HepG2 (cell line): ENCODE data around the gene SH2D2A. TPM values are rescaled to one million over a fixed set of nuclear protein-coding genes. Genes with fewer than 3 reads are reported as not detected.
A peak's percentile ranks its signal among the peaks of the same experiment; 100 is the strongest.

Source experiments
- CREM ChIP-seq, 2 experiments: sonication (generic) in 1 of 2; formaldehyde crosslinking in 1 of 2; IDR thresholded peaks; 2 replicates each; pipeline versions ENCODE4 v1.4.0 to v1.6.1; 2016 to 2020; ENCODE audit warnings: antibody characterized with exemption in 1 of 2, mild to moderate bottlenecking in 1 of 2, missing genetic modification reagents in 1 of 2
- HOXA3 ChIP-seq: sonication (generic); formaldehyde crosslinking; IDR thresholded peaks from 2 replicates; pipeline ENCODE4 v1.5.0; 2020; ENCODE audit warnings: missing genetic modification reagents
- NR2F6 ChIP-seq, 2 experiments: IDR thresholded peaks; 2 replicates each; pipeline ENCODE4 v1.6.1; 2016; ENCODE audit warnings: antibody characterized with exemption in 1 of 2, mild to moderate bottlenecking in 1 of 2
- ZMYM4 ChIP-seq: sonication (generic); formaldehyde crosslinking; IDR thresholded peaks from 2 replicates; pipeline ENCODE4 v1.8.1; 2023; ENCODE audit warnings: mild to moderate bottlenecking, missing genetic modification reagents
- polyA plus RNA-seq, 8 experiments: library from polyadenylated mRNA; depleted of rRNA in 3 of 8; stranded (reverse) in 7 of 8; unstranded in 1 of 8; fragments of >200 nt; fragmentation: Illumina TruSeq in 4 of 8; extraction: Trizol in 4 of 8; gene quantifications; 2 replicates each; pipeline versions ENCODE4 v1.2.1 to v1.2.3, GENCODE V29; 2011 to 2016; ENCODE audit warnings: low read depth in 4 of 8, missing spikeins in 1 of 8, mixed read lengths in 1 of 8; ENCODE audit not compliant: insufficient read depth in 1 of 8
- total RNA-seq, 5 experiments: library from RNA; depleted of rRNA; stranded (reverse); fragments of >200 nt; fragmentation: Illumina TruSeq; extraction: Trizol; gene quantifications; 2 replicates each; pipeline ENCODE4 v1.2.3, GENCODE V29; 2016; ENCODE audit warnings: low read depth in 1 of 5
- TF ChIP-seq, protein P1 (sequence below): sonication (generic); formaldehyde crosslinking; IDR thresholded peaks from 2 replicates; pipeline ENCODE4 v1.5.1; 2020; ENCODE audit warnings: mild to moderate bottlenecking, missing genetic modification reagents, moderate library complexity
- TF ChIP-seq, protein P2 (sequence below): sonication (generic); formaldehyde crosslinking; IDR thresholded peaks from 2 replicates; pipeline ENCODE4 v1.8.1; 2023; ENCODE audit warnings: mild to moderate bottlenecking, moderate library complexity, missing genetic modification reagents
- TF ChIP-seq, protein P3 (sequence below): IDR thresholded peaks from 2 replicates; pipeline ENCODE4 v1.6.1; 2016; ENCODE audit warnings: low read depth
- TF ChIP-seq, protein P4 (sequence below): sonication (generic); formaldehyde crosslinking; IDR thresholded peaks from 2 replicates; pipeline ENCODE4 v1.5.1; 2020; ENCODE audit warnings: missing genetic modification reagents, mild to moderate bottlenecking, borderline replicate concordance
- TF ChIP-seq, protein P5 (sequence below): sonication (generic); formaldehyde crosslinking; IDR thresholded peaks from 2 replicates; pipeline ENCODE4 v1.4.0; 2020; ENCODE audit warnings: missing genetic modification reagents, borderline replicate concordance
- TF ChIP-seq, protein P6 (sequence below): sonication (generic); formaldehyde crosslinking; IDR thresholded peaks from 2 replicates; pipeline ENCODE4 v1.4.0; 2020; ENCODE audit warnings: missing genetic modification reagents
- TF ChIP-seq, protein P7 (sequence below): sonication (generic); IDR thresholded peaks from 2 replicates; pipeline ENCODE4 v1.6.1; 2016; ENCODE audit warnings: low read depth, borderline replicate concordance

SH2D2A gene
- total and polyA plus RNA-seq, 2 of the 13 experiments (the other 11 are each of a cell fraction or from before 2014, with no cell fraction given) = 0.57 to 0.73 TPM

DNA sequence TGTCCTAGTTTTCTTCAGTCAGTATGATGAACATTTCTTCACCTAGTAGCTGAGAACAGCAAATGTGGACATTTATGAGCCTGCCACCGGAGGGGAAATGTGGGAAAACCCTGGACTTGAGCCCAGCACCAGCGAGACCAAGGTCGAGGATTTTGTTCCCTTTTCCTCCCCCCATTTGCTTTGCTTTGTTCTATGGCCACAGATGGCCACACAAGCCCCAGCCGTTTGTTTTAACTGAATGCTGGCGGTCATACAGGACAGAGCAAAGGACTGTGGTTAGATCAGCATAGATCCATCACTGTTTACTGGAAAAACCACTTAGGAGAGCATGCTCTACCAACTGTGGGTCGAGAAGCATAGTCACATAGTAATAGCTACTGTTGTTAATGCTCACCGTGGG is 20.9 kb downstream of the SH2D2A start (continued):
- TF ChIP-seq, protein P1, sequence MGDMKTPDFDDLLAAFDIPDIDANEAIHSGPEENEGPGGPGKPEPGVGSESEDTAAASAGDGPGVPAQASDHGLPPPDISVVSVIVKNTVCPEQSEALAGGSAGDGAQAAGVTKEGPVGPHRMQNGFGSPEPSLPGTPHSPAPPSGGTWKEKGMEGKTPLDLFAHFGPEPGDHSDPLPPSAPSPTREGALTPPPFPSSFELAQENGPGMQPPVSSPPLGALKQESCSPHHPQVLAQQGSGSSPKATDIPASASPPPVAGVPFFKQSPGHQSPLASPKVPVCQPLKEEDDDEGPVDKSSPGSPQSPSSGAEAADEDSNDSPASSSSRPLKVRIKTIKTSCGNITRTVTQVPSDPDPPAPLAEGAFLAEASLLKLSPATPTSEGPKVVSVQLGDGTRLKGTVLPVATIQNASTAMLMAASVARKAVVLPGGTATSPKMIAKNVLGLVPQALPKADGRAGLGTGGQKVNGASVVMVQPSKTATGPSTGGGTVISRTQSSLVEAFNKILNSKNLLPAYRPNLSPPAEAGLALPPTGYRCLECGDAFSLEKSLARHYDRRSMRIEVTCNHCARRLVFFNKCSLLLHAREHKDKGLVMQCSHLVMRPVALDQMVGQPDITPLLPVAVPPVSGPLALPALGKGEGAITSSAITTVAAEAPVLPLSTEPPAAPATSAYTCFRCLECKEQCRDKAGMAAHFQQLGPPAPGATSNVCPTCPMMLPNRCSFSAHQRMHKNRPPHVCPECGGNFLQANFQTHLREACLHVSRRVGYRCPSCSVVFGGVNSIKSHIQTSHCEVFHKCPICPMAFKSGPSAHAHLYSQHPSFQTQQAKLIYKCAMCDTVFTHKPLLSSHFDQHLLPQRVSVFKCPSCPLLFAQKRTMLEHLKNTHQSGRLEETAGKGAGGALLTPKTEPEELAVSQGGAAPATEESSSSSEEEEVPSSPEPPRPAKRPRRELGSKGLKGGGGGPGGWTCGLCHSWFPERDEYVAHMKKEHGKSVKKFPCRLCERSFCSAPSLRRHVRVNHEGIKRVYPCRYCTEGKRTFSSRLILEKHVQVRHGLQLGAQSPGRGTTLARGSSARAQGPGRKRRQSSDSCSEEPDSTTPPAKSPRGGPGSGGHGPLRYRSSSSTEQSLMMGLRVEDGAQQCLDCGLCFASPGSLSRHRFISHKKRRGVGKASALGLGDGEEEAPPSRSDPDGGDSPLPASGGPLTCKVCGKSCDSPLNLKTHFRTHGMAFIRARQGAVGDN = peak; percentile 26; the same call in 1 of the 2 replicates
- TF ChIP-seq, protein P2, sequence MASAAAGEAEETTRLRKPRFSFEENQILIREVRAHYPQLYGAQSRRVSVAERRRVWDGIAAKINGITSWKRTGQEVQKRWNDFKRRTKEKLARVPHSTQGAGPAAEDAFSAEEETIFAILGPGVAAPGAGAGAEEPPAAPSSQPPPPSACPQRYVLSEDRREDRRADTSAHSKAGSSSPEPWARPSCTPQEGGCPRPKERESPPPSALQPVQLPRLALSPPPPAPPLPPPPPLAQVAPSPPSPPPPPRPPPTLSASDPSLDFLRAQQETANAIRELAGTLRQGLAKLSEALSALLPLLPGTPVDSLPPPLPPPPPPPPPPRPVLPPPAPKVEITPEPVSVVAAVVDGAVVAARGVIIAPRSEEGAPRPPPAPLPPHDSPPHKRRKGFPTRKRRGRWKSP (CRISPR knock-in tag) = 0 out of 2 replicates have a peak, but pooled peaks have one; percentile 27
- TF ChIP-seq, protein P3, sequence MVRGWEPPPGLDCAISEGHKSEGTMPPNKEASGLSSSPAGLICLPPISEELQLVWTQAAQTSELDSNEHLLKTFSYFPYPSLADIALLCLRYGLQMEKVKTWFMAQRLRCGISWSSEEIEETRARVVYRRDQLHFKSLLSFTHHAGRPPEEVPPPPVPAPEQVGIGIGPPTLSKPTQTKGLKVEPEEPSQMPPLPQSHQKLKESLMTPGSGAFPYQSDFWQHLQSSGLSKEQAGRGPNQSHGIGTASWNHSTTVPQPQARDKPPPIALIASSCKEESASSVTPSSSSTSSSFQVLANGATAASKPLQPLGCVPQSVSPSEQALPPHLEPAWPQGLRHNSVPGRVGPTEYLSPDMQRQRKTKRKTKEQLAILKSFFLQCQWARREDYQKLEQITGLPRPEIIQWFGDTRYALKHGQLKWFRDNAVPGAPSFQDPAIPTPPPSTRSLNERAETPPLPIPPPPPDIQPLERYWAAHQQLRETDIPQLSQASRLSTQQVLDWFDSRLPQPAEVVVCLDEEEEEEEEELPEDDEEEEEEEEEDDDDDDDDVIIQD (CRISPR knock-in tag) = peak; percentile 54; the same call in 1 of the 2 replicates
- TF ChIP-seq CREM (IDR thresholded peaks at IDR 0.05) (peak; percentile 57; the same call in 1 of the 2 replicates), CREM (CRISPR knock-in tag; IDR thresholded peaks at IDR 0.05) (no peak), NR2F6 (IDR thresholded peaks at IDR 0.05) (peak; percentile 20; the same call in 1 of the 2 replicates), NR2F6 (CRISPR knock-in tag; IDR thresholded peaks at IDR 0.05) (peak; percentile 55; the same call in 1 of the 2 replicates), HOXA3 (peak; percentile 44; the same call in 1 of the 2 replicates), ZMYM4 (CRISPR knock-in tag) (peak; percentile 34; the same call in 1 of the 2 replicates)
- TF ChIP-seq, protein P4, sequence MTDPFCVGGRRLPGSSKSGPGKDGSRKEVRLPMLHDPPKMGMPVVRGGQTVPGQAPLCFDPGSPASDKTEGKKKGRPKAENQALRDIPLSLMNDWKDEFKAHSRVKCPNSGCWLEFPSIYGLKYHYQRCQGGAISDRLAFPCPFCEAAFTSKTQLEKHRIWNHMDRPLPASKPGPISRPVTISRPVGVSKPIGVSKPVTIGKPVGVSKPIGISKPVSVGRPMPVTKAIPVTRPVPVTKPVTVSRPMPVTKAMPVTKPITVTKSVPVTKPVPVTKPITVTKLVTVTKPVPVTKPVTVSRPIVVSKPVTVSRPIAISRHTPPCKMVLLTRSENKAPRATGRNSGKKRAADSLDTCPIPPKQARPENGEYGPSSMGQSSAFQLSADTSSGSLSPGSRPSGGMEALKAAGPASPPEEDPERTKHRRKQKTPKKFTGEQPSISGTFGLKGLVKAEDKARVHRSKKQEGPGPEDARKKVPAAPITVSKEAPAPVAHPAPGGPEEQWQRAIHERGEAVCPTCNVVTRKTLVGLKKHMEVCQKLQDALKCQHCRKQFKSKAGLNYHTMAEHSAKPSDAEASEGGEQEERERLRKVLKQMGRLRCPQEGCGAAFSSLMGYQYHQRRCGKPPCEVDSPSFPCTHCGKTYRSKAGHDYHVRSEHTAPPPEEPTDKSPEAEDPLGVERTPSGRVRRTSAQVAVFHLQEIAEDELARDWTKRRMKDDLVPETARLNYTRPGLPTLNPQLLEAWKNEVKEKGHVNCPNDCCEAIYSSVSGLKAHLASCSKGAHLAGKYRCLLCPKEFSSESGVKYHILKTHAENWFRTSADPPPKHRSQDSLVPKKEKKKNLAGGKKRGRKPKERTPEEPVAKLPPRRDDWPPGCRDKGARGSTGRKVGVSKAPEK = no peak
- TF ChIP-seq, protein P5, sequence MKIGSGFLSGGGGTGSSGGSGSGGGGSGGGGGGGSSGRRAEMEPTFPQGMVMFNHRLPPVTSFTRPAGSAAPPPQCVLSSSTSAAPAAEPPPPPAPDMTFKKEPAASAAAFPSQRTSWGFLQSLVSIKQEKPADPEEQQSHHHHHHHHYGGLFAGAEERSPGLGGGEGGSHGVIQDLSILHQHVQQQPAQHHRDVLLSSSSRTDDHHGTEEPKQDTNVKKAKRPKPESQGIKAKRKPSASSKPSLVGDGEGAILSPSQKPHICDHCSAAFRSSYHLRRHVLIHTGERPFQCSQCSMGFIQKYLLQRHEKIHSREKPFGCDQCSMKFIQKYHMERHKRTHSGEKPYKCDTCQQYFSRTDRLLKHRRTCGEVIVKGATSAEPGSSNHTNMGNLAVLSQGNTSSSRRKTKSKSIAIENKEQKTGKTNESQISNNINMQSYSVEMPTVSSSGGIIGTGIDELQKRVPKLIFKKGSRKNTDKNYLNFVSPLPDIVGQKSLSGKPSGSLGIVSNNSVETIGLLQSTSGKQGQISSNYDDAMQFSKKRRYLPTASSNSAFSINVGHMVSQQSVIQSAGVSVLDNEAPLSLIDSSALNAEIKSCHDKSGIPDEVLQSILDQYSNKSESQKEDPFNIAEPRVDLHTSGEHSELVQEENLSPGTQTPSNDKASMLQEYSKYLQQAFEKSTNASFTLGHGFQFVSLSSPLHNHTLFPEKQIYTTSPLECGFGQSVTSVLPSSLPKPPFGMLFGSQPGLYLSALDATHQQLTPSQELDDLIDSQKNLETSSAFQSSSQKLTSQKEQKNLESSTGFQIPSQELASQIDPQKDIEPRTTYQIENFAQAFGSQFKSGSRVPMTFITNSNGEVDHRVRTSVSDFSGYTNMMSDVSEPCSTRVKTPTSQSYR (CRISPR knock-in tag) = peak; percentile 79; the same call in 1 of the 2 replicates
- TF ChIP-seq, protein P6, sequence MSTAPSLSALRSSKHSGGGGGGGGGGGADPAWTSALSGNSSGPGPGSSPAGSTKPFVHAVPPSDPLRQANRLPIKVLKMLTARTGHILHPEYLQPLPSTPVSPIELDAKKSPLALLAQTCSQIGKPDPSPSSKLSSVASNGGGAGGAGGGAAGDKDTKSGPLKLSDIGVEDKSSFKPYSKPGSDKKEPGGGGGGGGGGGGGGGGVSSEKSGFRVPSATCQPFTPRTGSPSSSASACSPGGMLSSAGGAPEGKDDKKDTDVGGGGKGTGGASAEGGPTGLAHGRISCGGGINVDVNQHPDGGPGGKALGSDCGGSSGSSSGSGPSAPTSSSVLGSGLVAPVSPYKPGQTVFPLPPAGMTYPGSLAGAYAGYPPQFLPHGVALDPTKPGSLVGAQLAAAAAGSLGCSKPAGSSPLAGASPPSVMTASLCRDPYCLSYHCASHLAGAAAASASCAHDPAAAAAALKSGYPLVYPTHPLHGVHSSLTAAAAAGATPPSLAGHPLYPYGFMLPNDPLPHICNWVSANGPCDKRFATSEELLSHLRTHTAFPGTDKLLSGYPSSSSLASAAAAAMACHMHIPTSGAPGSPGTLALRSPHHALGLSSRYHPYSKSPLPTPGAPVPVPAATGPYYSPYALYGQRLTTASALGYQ (CRISPR knock-in tag) = no peak
- TF ChIP-seq, protein P7, sequence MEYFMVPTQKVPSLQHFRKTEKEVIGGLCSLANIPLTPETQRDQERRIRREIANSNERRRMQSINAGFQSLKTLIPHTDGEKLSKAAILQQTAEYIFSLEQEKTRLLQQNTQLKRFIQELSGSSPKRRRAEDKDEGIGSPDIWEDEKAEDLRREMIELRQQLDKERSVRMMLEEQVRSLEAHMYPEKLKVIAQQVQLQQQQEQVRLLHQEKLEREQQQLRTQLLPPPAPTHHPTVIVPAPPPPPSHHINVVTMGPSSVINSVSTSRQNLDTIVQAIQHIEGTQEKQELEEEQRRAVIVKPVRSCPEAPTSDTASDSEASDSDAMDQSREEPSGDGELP = peak; percentile 68; the same call in 1 of the 2 replicates
